Measurements from ENCODE around the gene CHRDL1.

The CHRDL1 gene

GRCh38 chrX:110786486-110786885 lies 9.1 kb downstream of the CHRDL1 start:
- ChIA-PET CTCF (no interaction called here), POLR2A (no interaction called here)
- no peak for TF ChIP-seq CTCF (IDR thresholded peaks at IDR 0.05; ENCODE audit: insufficient read depth, low read length, missing control alignments)
- no peak overlapping the region for H3K4me3 ChIP-seq (ENCODE audit: low read depth, low read length)
- no peak for DNase-seq (ENCODE audit: low read depth, low spot score)

GRCh38 chrX:110759785-110760184 lies 35.8 kb downstream of the CHRDL1 start:
- no peak for TF ChIP-seq CTCF (IDR thresholded peaks at IDR 0.05; ENCODE audit: insufficient read depth, low read length, missing control alignments)
- POLR2A ChIA-PET: no interaction called here
- CTCF ChIA-PET: no interaction called here
- H3K4me3 ChIP-seq (ENCODE audit: low read depth, low read length): no peak overlapping the region
- no peak for DNase-seq (ENCODE audit: low read depth, low spot score)

GRCh38 chrX:110758781-110759422 lies 36.7 kb downstream of the CHRDL1 start:
- ChIA-PET POLR2A (no interaction called here), CTCF (no interaction called here)
- no peak for DNase-seq (ENCODE audit: low read depth, low spot score)
- no peak overlapping the region for H3K4me3 ChIP-seq (ENCODE audit: low read depth, low read length)
- no peak for TF ChIP-seq CTCF (IDR thresholded peaks at IDR 0.05; ENCODE audit: insufficient read depth, low read length, missing control alignments)

GRCh38 chrX:110755611-110756010 lies 40.0 kb downstream of the CHRDL1 start:
- no peak overlapping the region for H3K4me3 ChIP-seq (ENCODE audit: low read depth, low read length)
- TF ChIP-seq CTCF (IDR thresholded peaks at IDR 0.05; ENCODE audit: insufficient read depth, low read length, missing control alignments): no peak
- DNase-seq (ENCODE audit: low read depth, low spot score): no peak
- POLR2A ChIA-PET: no interaction called here
- CTCF ChIA-PET: no interaction called here

GRCh38 chrX:110755061-110755460 lies 40.6 kb downstream of the CHRDL1 start:
- DNase-seq (ENCODE audit: low read depth, low spot score): no peak
- no peak overlapping the region for H3K4me3 ChIP-seq (ENCODE audit: low read depth, low read length)
- TF ChIP-seq CTCF (IDR thresholded peaks at IDR 0.05; ENCODE audit: insufficient read depth, low read length, missing control alignments): no peak
- ChIA-PET POLR2A (no interaction called here), CTCF (no interaction called here)

- POLR2A ChIA-PET: no interaction called here
- no peak for DNase-seq (ENCODE audit: low read depth, low spot score)
- no peak overlapping the region for H3K4me3 ChIP-seq (ENCODE audit: low read depth, low read length)
- TF ChIP-seq CTCF (IDR thresholded peaks at IDR 0.05; ENCODE audit: insufficient read depth, low read length, missing control alignments): no peak
- CTCF ChIA-PET: no interaction called here
Observed at GRCh38 chrX:110750526-110751189, 45.0 kb downstream of the CHRDL1 start.
